ENCODE results near the gene SLCO2A1. TPM values are rescaled to one million over a fixed set of nuclear protein-coding genes. Genes with fewer than 3 reads are reported as not detected.
A peak's percentile ranks its signal among the peaks of the same experiment; 100 is the strongest.

The SLCO2A1 gene
- total and polyA plus RNA-seq, 11 donors = 2.8 to 28.4 (median 13.9) TPM

DNA sequence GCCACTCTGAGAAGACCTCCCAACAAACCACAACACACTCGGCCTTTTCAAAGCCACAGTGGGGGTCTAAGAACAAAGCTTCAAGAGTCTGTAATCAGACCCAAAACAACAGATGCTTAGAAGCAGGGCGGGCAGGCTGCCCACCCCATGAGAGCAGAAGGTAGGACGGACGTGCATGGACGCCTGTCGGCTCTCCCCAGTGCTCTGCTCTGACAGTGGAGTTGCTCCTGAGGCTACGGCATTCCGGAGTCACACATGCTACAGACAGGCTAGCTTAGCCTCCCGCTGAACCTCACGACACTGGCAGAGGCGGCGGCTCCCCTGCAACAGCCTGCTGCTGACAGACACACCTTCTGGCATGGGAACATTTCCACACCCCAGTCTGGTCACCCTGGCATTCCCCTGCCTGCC lies 33.5 kb downstream of the SLCO2A1 start:
- no peak overlapping the region for H3K27ac ChIP-seq
- ATAC-seq = no peak
- no peaks in the 10 kb centered on the region for H3K36me3 ChIP-seq
- H3K9me3 ChIP-seq = no peaks in the 10 kb centered on the region
- H3K4me1 ChIP-seq = peaks cover 0 to 21% (median 11%) of the 10 kb centered on the region in 12 donors
- 41 to 59% (median 54%) methylated on average over 12 of the region's 12 CpGs for WGBS, 4 donors
- intact Hi-C loops (cut with DNase I) = no loop called here
- DNase-seq = no peak
- TF ChIP-seq POLR2A (IDR thresholded peaks at IDR 0.05) = no peak
- TF ChIP-seq, protein P1, sequence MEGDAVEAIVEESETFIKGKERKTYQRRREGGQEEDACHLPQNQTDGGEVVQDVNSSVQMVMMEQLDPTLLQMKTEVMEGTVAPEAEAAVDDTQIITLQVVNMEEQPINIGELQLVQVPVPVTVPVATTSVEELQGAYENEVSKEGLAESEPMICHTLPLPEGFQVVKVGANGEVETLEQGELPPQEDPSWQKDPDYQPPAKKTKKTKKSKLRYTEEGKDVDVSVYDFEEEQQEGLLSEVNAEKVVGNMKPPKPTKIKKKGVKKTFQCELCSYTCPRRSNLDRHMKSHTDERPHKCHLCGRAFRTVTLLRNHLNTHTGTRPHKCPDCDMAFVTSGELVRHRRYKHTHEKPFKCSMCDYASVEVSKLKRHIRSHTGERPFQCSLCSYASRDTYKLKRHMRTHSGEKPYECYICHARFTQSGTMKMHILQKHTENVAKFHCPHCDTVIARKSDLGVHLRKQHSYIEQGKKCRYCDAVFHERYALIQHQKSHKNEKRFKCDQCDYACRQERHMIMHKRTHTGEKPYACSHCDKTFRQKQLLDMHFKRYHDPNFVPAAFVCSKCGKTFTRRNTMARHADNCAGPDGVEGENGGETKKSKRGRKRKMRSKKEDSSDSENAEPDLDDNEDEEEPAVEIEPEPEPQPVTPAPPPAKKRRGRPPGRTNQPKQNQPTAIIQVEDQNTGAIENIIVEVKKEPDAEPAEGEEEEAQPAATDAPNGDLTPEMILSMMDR (IDR thresholded peaks at IDR 0.05) = no peak
- peaks cover 0 to 5% (median 0%) of the 10 kb centered on the region in 9 donors for H3K27me3 ChIP-seq
- no peak overlapping the region for H3K4me3 ChIP-seq

DNA sequence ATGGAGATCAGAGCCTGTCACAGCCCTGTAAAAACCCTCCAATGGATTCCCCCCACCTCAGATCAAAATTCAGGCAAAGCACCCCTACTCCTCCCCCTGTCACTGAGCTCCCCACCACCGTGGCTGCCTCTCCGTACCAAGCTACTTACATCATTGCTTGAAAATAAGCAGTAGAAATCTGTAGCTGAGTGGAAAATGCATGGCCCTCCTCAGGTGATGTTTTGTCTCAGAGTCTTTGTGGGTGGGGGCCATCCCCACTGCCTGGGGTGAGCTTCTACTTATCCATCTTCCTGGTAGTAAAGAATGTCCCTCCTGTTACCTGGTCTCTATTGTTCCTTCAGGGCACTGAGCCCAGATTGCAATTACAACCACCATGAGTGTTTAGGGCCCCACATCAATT lies 34.5 kb downstream of the SLCO2A1 start:
- Histone ChIP-seq H3K27ac (no peak overlapping the region), H3K9me3 (no peaks in the 10 kb centered on the region), H3K36me3 (no peaks in the 10 kb centered on the region), H3K4me1 (peaks cover 0 to 29% (median 12%) of the 10 kb centered on the region in 12 donors), H3K4me3 (no peak overlapping the region), H3K27me3 (peaks cover 0 to 5% (median 0%) of the 10 kb centered on the region in 9 donors)
- WGBS, 4 donors = 82 to 92% (median 88%) methylated on average over 2 of the region's 2 CpGs
- DNase-seq (no peak), ATAC-seq (no peak)
- TF ChIP-seq POLR2A (IDR thresholded peaks at IDR 0.05) = no peak
- TF ChIP-seq, protein P1 (IDR thresholded peaks at IDR 0.05) = no peak
- intact Hi-C loops (cut with DNase I) = no loop called here

DNA sequence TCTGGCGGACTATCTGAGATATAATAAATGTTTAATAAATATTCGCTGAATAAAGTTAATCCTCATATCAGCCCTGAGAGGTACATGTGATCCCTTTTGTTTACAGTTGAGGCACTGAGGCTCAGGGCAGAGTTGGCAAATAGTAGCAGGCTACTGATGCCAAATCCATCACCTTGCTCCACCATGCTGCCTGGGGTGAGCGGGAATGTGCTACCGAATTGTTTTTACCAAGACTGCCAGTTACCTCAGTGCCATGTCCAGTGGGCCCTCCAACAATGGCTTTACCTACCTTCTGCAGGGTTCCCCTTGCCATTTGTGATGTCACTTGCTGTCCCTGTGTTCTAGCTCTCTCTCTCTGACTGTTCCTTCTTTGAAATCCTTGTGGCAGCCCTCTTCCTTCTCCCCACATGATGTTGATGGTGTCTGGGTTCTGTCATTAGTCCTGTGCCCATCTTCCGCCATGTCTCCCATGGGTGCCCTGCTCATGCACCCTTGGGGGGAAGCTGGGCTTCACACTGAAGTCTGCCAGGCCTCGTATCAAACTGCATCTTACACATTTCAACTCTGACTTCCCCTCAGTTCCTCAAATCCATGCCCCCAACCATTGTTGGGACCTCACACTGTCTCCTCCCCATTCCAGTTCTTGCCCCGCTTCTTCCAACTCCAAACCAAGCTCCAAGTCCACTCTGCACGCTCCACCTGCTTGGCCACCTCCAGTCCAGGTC lies 35.4 kb downstream of the SLCO2A1 start:
- no peak overlapping the region for H3K4me3 ChIP-seq
- H3K27me3 ChIP-seq = peaks cover 0 to 5% (median 0%) of the 10 kb centered on the region in 9 donors
- DNase-seq (no peak), ATAC-seq (no peak)
- 84 to 97% (median 91%) methylated on average over 8 of the region's 8 CpGs for WGBS, 4 donors
- TF ChIP-seq POLR2A (IDR thresholded peaks at IDR 0.05) = no peak
- TF ChIP-seq, protein P1 (IDR thresholded peaks at IDR 0.05) = no peak
- no peaks in the 10 kb centered on the region for H3K9me3 ChIP-seq
- H3K36me3 ChIP-seq = no peaks in the 10 kb centered on the region
- no peak overlapping the region for H3K27ac ChIP-seq
- intact Hi-C loops (cut with DNase I) = no loop called here
- peaks cover 0 to 31% (median 12%) of the 10 kb centered on the region in 12 donors for H3K4me1 ChIP-seq

DNA sequence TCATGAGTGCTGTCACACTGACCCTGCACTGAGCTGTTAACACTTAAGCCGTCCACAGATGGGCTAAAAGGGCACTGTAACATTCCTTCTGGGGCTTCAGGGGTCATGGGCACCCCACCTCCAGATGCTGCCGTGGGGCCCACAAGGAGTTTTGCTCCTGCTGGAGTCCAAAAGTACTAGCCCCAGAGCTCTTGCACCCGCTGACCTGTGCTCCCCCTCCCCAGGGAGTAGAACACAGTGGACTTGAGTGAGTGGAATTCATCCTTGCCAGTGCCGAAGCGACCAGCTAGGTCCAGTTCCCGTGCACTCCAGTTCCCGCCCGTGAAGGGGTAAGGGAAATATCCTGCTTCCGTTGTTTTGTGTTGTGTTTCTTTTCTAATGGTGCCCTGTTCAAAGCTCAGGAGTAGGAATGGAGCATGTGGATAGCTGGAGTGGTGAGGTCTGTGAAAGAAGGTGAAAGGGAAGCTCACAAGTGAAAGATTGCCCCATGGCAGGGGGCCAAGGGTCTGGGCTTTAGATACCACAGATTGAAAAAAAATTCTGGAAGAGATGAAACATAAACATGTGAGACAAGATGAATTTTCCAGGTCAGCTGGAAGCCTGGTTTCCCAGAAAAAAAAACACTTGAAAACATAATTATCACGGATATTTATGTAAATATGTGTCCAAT lies 36.6 kb downstream of the SLCO2A1 start:
- WGBS, 4 donors = 75 to 77% (median 76%) methylated on average over 10 of the region's 10 CpGs
- no peak for DNase-seq
- H3K36me3 ChIP-seq = no peaks in the 10 kb centered on the region
- H3K27me3 ChIP-seq = peaks cover 0 to 5% (median 0%) of the 10 kb centered on the region in 9 donors
- TF ChIP-seq, protein P1 (IDR thresholded peaks at IDR 0.05) = no peak
- no peak for TF ChIP-seq POLR2A (IDR thresholded peaks at IDR 0.05)
- H3K4me3 ChIP-seq = no peak overlapping the region
- intact Hi-C loops (cut with DNase I) = no loop called here
- no peak for ATAC-seq
- H3K9me3 ChIP-seq = no peaks in the 10 kb centered on the region
- H3K27ac ChIP-seq = peak overlapping the region in 1 of 12 donors; percentile 19
- peaks cover 0 to 44% (median 16%) of the 10 kb centered on the region in 12 donors for H3K4me1 ChIP-seq
